Measurements from ENCODE around the gene PKP1.
A peak's percentile ranks its signal among the peaks of the same experiment; 100 is the strongest.
"Not testable (repeated sequence)": the region's sequence is repeated elsewhere in the genome, so short reads cannot be mapped to it uniquely, and the experiment has no call there.

The PKP1 gene

GRCh38 chr1:201253411-201253810, 29.9 kb upstream of the PKP1 start:
- Histone ChIP-seq H3K4me2 (ENCODE audit: low read length) (no peak overlapping the region), H3K4me3 (ENCODE audit: low read length) (no peak overlapping the region), H3K27me3 (ENCODE audit: control insufficient read depth, insufficient read depth, low read length) (no peaks in the 10 kb centered on the region), H3K9ac (ENCODE audit: low read depth, low read length) (no peak overlapping the region), H3K4me1 (ENCODE audit: control insufficient read depth, insufficient read depth, low read length) (no peaks in the 10 kb centered on the region), H3K36me3 (ENCODE audit: insufficient read depth, low read length) (no peaks in the 10 kb centered on the region), H3K9me3 (replicated peaks; ENCODE audit: low read length) (no peaks in the 10 kb centered on the region)

GRCh38 chr1:201253906-201254624, 29.2 kb upstream of the PKP1 start:
- no peak overlapping the region for H3K9ac ChIP-seq (ENCODE audit: low read depth, low read length)
- H3K9me3 ChIP-seq (replicated peaks; ENCODE audit: low read length): no peaks in the 10 kb centered on the region
- H3K4me3 ChIP-seq (ENCODE audit: low read length): no peak overlapping the region
- H3K4me2 ChIP-seq (ENCODE audit: low read length): no peak overlapping the region
- H3K4me1 ChIP-seq (ENCODE audit: control insufficient read depth, insufficient read depth, low read length): no peaks in the 10 kb centered on the region
- H3K36me3 ChIP-seq (ENCODE audit: insufficient read depth, low read length): no peaks in the 10 kb centered on the region
- H3K27me3 ChIP-seq (ENCODE audit: control insufficient read depth, insufficient read depth, low read length): no peaks in the 10 kb centered on the region

GRCh38 chr1:201254625-201255478, 28.5 kb upstream of the PKP1 start:
- Histone ChIP-seq H3K9ac (ENCODE audit: low read depth, low read length) (no peak overlapping the region), H3K4me2 (ENCODE audit: low read length) (no peak overlapping the region), H3K27me3 (ENCODE audit: control insufficient read depth, insufficient read depth, low read length) (no peaks in the 10 kb centered on the region), H3K4me1 (ENCODE audit: control insufficient read depth, insufficient read depth, low read length) (peaks cover 6% of the 10 kb centered on the region), H3K36me3 (ENCODE audit: insufficient read depth, low read length) (no peaks in the 10 kb centered on the region), H3K4me3 (ENCODE audit: low read length) (no peak overlapping the region), H3K9me3 (replicated peaks; ENCODE audit: low read length) (no peaks in the 10 kb centered on the region)

DNA sequence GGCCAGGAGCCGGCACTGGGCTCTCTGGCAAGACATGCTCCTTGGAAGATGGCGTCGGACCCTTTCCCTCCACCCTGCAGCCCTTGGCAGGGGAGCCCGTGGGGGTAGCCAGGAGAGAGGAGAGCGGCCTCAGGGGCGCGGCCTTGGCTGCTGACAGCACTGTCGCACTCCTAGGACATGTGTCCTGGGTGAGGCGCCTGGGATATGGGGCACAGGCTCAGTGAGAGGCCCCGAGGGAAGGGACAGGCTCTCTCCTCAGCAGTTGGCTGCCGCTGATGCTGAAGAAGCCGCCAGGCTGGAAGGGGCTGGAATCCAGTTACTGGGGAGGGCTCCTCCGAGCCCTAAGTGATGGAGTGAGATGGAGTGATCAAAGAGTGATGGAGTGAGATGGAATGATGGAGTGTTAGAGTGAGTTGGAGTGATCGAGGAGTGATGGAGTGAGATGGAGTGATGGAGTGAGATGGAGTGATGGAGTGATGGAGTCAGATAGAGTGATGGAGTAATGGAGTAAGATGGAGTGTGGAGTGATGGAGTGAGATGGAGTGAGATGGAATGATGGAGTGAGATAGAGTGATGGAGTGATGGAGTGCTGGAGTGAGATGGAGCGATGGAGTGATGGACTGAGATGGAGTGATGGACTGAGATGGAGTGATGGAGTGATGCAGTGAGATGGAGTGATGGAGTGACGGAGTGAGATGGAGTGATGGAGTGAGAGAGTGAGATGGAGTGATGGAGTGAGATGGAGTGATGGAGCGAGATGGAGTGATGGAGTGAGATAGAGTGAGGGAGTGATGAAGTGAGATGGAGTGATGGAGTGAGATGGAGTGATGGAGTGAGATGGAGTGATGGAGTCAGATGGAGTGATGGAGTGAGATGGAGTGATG, 27.6 kb upstream of the PKP1 start:
- Histone ChIP-seq H3K9me3 (replicated peaks; ENCODE audit: low read length) (no peaks in the 10 kb centered on the region), H3K27me3 (ENCODE audit: control insufficient read depth, insufficient read depth, low read length) (no peaks in the 10 kb centered on the region), H3K4me3 (ENCODE audit: low read length) (no peak overlapping the region), H3K4me2 (ENCODE audit: low read length) (no peak overlapping the region), H3K4me1 (ENCODE audit: control insufficient read depth, insufficient read depth, low read length) (peaks cover 15% of the 10 kb centered on the region), H3K36me3 (ENCODE audit: insufficient read depth, low read length) (no peaks in the 10 kb centered on the region), H3K9ac (ENCODE audit: low read depth, low read length) (no peak overlapping the region)

- peaks cover 26% of the 10 kb centered on the region for H3K4me1 ChIP-seq (ENCODE audit: control insufficient read depth, insufficient read depth, low read length)
- not testable (repeated sequence) for H3K36me3 ChIP-seq (ENCODE audit: insufficient read depth, low read length); H3K9me3 ChIP-seq (replicated peaks; ENCODE audit: low read length); H3K9ac ChIP-seq (ENCODE audit: low read depth, low read length); H3K4me2 ChIP-seq (ENCODE audit: low read length); H3K27me3 ChIP-seq (ENCODE audit: control insufficient read depth, insufficient read depth, low read length); H3K4me3 ChIP-seq (ENCODE audit: low read length)
Measured at GRCh38 chr1:201258132-201258531, 25.2 kb upstream of the PKP1 start.

DNA sequence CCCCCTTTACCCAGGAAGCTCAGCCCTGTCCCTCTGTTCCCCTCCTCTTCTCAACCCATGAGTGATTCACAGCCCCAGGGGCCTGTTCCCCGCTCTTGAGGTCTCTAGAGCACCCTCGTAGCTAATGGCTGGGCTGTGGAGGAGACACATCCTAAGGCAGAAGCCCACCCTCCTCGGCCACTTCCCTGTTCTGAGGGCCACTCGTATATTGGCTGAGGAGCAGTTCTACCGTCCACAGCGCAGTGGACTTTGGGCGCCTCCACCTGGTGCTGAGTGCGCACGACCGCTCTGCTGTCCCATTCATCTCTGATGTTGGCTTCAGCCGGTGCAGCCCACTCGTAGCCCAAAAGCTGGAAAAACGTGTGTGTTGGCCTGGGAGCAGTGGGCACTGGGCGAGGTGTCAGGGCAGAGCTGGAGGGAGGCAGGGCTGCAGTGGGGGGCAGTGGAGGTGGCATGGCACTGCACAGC, 24.5 kb upstream of the PKP1 start:
- peaks cover 26% of the 10 kb centered on the region for H3K4me1 ChIP-seq (ENCODE audit: control insufficient read depth, insufficient read depth, low read length)
- no peaks in the 10 kb centered on the region for H3K36me3 ChIP-seq (ENCODE audit: insufficient read depth, low read length)
- no peak overlapping the region for H3K4me3 ChIP-seq (ENCODE audit: low read length)
- H3K4me2 ChIP-seq (ENCODE audit: low read length): no peak overlapping the region
- no peaks in the 10 kb centered on the region for H3K27me3 ChIP-seq (ENCODE audit: control insufficient read depth, insufficient read depth, low read length)
- no peaks in the 10 kb centered on the region for H3K9me3 ChIP-seq (replicated peaks; ENCODE audit: low read length)
- no peak overlapping the region for H3K9ac ChIP-seq (ENCODE audit: low read depth, low read length)

DNA sequence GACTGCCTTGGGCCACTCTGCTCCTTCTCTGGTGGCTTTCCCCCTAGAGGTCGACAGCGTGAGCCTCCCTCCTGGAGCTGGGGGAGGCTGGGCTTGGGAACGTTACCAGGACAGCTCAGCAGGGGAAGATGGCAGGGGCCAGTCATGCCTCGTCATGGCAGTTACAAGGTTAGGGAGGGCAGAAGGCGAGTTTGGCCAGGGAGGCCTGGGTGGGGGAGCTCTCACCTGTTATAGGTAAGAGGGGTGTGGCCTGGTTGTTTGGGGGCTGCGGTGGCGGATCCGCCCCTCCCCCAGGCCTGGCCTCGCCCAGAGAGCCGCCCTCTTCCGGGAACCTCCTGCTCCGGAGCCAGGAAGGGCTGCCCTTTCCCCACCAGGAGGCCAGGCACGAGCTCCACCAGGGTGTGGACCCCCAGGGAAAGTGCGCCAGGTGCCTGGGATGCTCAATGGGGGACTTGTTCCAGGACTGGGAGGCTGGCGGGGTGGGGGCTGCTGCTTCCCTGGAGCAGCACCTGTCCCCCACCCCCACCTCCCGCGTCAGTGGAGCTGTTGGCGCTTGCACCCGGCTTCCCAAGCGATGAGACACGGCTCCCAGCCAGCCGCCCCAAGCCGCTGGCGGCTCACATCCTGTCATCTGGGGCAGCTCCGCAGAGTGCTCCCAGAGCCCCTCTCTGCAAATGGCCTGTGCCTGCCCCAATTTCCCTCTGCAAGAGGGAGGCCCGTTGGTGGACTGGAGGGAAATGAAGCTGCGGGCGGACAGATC, 23.6 kb upstream of the PKP1 start:
- peaks cover 26% of the 10 kb centered on the region for H3K4me1 ChIP-seq (ENCODE audit: control insufficient read depth, insufficient read depth, low read length)
- no peaks in the 10 kb centered on the region for H3K9me3 ChIP-seq (replicated peaks; ENCODE audit: low read length)
- H3K4me2 ChIP-seq (ENCODE audit: low read length): peak overlapping the region; percentile 68
- H3K9ac ChIP-seq (ENCODE audit: low read depth, low read length): peak overlapping the region; percentile 16
- H3K4me3 ChIP-seq (ENCODE audit: low read length): peak overlapping the region; percentile 19
- no peaks in the 10 kb centered on the region for H3K36me3 ChIP-seq (ENCODE audit: insufficient read depth, low read length)
- no peaks in the 10 kb centered on the region for H3K27me3 ChIP-seq (ENCODE audit: control insufficient read depth, insufficient read depth, low read length)

DNA sequence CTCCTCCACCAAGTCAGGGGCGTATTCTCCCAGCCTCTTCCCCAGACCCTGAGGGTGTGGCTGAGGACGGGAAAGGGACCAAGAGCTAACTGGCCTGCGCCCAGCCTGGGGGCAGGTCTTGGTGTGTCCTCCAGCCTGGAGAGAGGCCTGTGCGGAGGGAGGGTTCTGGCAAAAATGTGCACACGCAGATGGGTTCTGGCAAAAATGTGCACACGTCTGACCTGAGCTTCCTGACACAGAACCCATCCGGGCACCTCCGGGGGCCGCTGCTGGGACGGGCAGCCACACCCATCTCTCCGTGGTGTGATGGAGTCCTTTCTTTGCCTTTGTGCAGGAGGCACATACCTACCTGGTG, 23.1 kb upstream of the PKP1 start:
- H3K4me2 ChIP-seq (ENCODE audit: low read length): peak overlapping the region; percentile 68
- peaks cover 26% of the 10 kb centered on the region for H3K4me1 ChIP-seq (ENCODE audit: control insufficient read depth, insufficient read depth, low read length)
- H3K27me3 ChIP-seq (ENCODE audit: control insufficient read depth, insufficient read depth, low read length): no peaks in the 10 kb centered on the region
- H3K4me3 ChIP-seq (ENCODE audit: low read length): peak overlapping the region; percentile 19
- no peaks in the 10 kb centered on the region for H3K9me3 ChIP-seq (replicated peaks; ENCODE audit: low read length)
- no peaks in the 10 kb centered on the region for H3K36me3 ChIP-seq (ENCODE audit: insufficient read depth, low read length)
- H3K9ac ChIP-seq (ENCODE audit: low read depth, low read length): no peak overlapping the region

- no peak overlapping the region for H3K9ac ChIP-seq (ENCODE audit: low read depth, low read length)
- H3K27me3 ChIP-seq (ENCODE audit: control insufficient read depth, insufficient read depth, low read length): no peaks in the 10 kb centered on the region
- no peak overlapping the region for H3K4me3 ChIP-seq (ENCODE audit: low read length)
- peaks cover 31% of the 10 kb centered on the region for H3K4me1 ChIP-seq (ENCODE audit: control insufficient read depth, insufficient read depth, low read length)
- no peaks in the 10 kb centered on the region for H3K9me3 ChIP-seq (replicated peaks; ENCODE audit: low read length)
- no peaks in the 10 kb centered on the region for H3K36me3 ChIP-seq (ENCODE audit: insufficient read depth, low read length)
- H3K4me2 ChIP-seq (ENCODE audit: low read length): no peak overlapping the region
Measured at GRCh38 chr1:201260648-201261311, 22.5 kb upstream of the PKP1 start.

DNA sequence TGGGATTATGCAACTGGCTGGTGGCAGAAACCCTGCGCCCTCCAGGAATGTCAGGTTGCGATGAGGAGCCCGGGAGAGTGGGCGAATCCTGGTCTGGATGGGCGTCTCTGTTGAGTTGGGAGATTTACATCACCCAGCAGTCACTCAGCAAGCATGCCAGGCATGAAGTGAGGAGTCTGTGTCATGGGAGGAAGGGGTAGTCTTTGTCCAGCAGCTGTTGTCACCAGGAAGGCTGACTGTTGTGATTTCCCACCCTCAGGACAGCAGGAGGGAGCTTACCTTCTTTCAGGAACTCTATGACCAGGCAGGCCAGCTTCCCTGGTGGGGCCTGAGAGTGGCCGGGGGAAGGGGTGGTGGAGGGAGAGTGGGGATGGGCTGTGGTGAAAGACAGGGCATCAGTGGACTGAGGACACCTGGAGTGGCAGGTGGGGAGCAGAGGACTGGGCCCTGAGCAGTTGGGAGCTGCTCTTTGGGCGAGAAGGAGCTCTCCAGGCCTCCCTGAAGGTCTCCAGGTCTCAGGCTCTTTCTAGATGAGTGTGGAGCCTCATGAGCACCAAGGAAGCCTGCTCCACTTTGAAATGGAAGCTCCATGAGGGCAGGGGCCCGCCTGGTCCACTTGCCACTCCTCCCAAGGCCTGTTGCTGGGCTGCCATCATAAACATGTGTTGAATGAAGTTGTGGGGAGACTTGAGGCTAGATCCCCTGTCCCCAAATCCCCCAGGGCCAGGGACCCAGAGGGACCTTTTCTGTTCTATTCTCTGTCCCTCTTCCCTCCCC, 21.3 kb upstream of the PKP1 start:
- Histone ChIP-seq H3K4me2 (ENCODE audit: low read length) (no peak overlapping the region), H3K4me1 (ENCODE audit: control insufficient read depth, insufficient read depth, low read length) (peaks cover 41% of the 10 kb centered on the region), H3K4me3 (ENCODE audit: low read length) (no peak overlapping the region), H3K9ac (ENCODE audit: low read depth, low read length) (no peak overlapping the region), H3K36me3 (ENCODE audit: insufficient read depth, low read length) (no peaks in the 10 kb centered on the region), H3K9me3 (replicated peaks; ENCODE audit: low read length) (no peaks in the 10 kb centered on the region), H3K27me3 (ENCODE audit: control insufficient read depth, insufficient read depth, low read length) (no peaks in the 10 kb centered on the region)

Measured in skeletal muscle satellite cell (primary cell).